KMS-11 (cell line): ENCODE data around the gene CGREF1.

Source experiments
- H2AFZ ChIP-seq: fragments of 200-600 bp; sonication (generic); 2 replicates; pipeline ENCODE4 v1.6.1; 2016; ENCODE audit warnings: antibody characterized with exemption, mixed run types, low read depth
- H3K27ac ChIP-seq: fragments of 200-600 bp; sonication (generic); 2 replicates; pipeline ENCODE4 v1.6.1; 2016; ENCODE audit warnings: mild to moderate bottlenecking, mixed run types
- H3K27me3 ChIP-seq: fragments of 200-600 bp; sonication (generic); 2 replicates; pipeline ENCODE4 v1.6.1; 2017; ENCODE audit warnings: mild to moderate bottlenecking, low read depth, mixed run types, moderate library complexity; ENCODE audit not compliant: insufficient read depth
- H3K36me3 ChIP-seq: fragments of 200-600 bp; sonication (generic); 2 replicates; pipeline ENCODE4 v1.6.1; 2017; ENCODE audit warnings: mild to moderate bottlenecking, mixed run types; ENCODE audit not compliant: insufficient read depth
- H3K4me1 ChIP-seq: fragments of 200-600 bp; sonication (generic); 2 replicates; pipeline ENCODE4 v1.6.1; 2016; ENCODE audit warnings: mild to moderate bottlenecking, low read depth, mixed run types; ENCODE audit not compliant: poor library complexity, severe bottlenecking
- H3K4me2 ChIP-seq: fragments of 200-600 bp; sonication (generic); 2 replicates; pipeline ENCODE4 v1.7.0; 2016; ENCODE audit warnings: mild to moderate bottlenecking, mixed run types
- H3K4me3 ChIP-seq: fragments of 200-600 bp; sonication (generic); IDR thresholded peaks from 2 replicates; pipeline ENCODE4 v1.6.1; 2017; ENCODE audit warnings: low read depth, low read length, mixed read lengths; ENCODE audit not compliant: insufficient read depth
- H3K79me2 ChIP-seq: fragments of 200-600 bp; sonication (generic); 2 replicates; pipeline ENCODE4 v1.6.1; 2016; ENCODE audit warnings: low read depth, mixed run types; ENCODE audit not compliant: insufficient read depth
- H3K9ac ChIP-seq: fragments of 200-600 bp; sonication (generic); 2 replicates; pipeline ENCODE4 v1.6.1; 2016; ENCODE audit warnings: mild to moderate bottlenecking, mixed run types
- H4K20me1 ChIP-seq: fragments of 200-600 bp; sonication (generic); 2 replicates; pipeline ENCODE4 v1.6.1; 2016; ENCODE audit warnings: mild to moderate bottlenecking, mixed run types; ENCODE audit not compliant: insufficient read depth
- CTCF ChIP-seq: fragments of 200-600 bp; sonication (generic); conservative IDR thresholded peaks from 2 replicates; pipeline ENCODE4 v1.6.1; 2017; ENCODE audit warnings: low read depth, mild to moderate bottlenecking, antibody characterized with exemption, low read length, moderate library complexity, mixed read lengths

CGREF1 gene

GRCh38 chr2:27087823-27088410, 31.0 kb downstream of the CGREF1 start:
- no peak overlapping the region for H3K4me3 ChIP-seq
- H2AFZ ChIP-seq: peak overlapping the region; percentile 83; the same call in 1 of the 2 replicates
- peak overlapping the region; percentile 75 for H3K4me2 ChIP-seq

GRCh38 chr2:27086724-27087593, 32.0 kb downstream of the CGREF1 start, which contains the start of gene KHK:
Gene KHK, plus strand, starts transcription at chr2:27086772. Its CDS starts 488 bp downstream, at chr2:27087260.
- Histone ChIP-seq H3K27me3 (no peaks in the 10 kb centered on the region), H4K20me1 (no peaks in the 10 kb centered on the region), H3K79me2 (no peaks in the 10 kb centered on the region), H3K9ac (peak within 1 kb of the TSS; percentile 76; the same call in 1 of the 2 replicates), H3K4me3 (peak within 1 kb of the TSS; percentile 82), H3K4me2 (peak within 1 kb of the TSS; percentile 75), H3K27ac (peak within 1 kb of the TSS; percentile 78), H2AFZ (peak within 1 kb of the TSS; percentile 90), H3K36me3 (no peaks in the 10 kb centered on the region), H3K4me1 (peaks cover 11% of the 10 kb centered on the region)
- no peak for TF ChIP-seq CTCF

More at GRCh38 chr2:27087823-27088410, 31.0 kb downstream of the CGREF1 start:
- H3K79me2 ChIP-seq: no peaks in the 10 kb centered on the region
- no peak overlapping the region; the same call in 1 of the 2 replicates for H3K27ac ChIP-seq
- H4K20me1 ChIP-seq: no peaks in the 10 kb centered on the region
- H3K36me3 ChIP-seq: no peaks in the 10 kb centered on the region
- H3K4me1 ChIP-seq: peaks cover 9% of the 10 kb centered on the region
- no peaks in the 10 kb centered on the region for H3K27me3 ChIP-seq
- peak overlapping the region; percentile 60; the same call in 1 of the 2 replicates for H3K9ac ChIP-seq
- no peak for TF ChIP-seq CTCF

- H3K36me3 ChIP-seq: no peaks in the 10 kb centered on the region
- no peaks in the 10 kb centered on the region for H3K79me2 ChIP-seq
- peaks cover 18% of the 10 kb centered on the region for H3K4me1 ChIP-seq
- peak overlapping the region; percentile 90 for H2AFZ ChIP-seq
- H3K4me3 ChIP-seq: peak overlapping the region; percentile 82
- peak; percentile 50 for TF ChIP-seq CTCF
- peak overlapping the region; percentile 76; the same call in 1 of the 2 replicates for H3K9ac ChIP-seq
- no peaks in the 10 kb centered on the region for H4K20me1 ChIP-seq
- no peaks in the 10 kb centered on the region for H3K27me3 ChIP-seq
- H3K4me2 ChIP-seq: peak overlapping the region; percentile 68
- H3K27ac ChIP-seq: peak overlapping the region; percentile 43
Observed at GRCh38 chr2:27086090-27086723, 32.7 kb downstream of the CGREF1 start.

- no peak for TF ChIP-seq CTCF
- Histone ChIP-seq H3K4me2 (peak overlapping the region; percentile 68), H3K27ac (no peak overlapping the region), H3K36me3 (no peaks in the 10 kb centered on the region), H2AFZ (peak overlapping the region; percentile 90), H4K20me1 (no peaks in the 10 kb centered on the region), H3K4me3 (peak overlapping the region; percentile 82), H3K9ac (peak overlapping the region; percentile 76; the same call in 1 of the 2 replicates), H3K79me2 (no peaks in the 10 kb centered on the region), H3K27me3 (no peaks in the 10 kb centered on the region), H3K4me1 (peaks cover 18% of the 10 kb centered on the region)
Observed at GRCh38 chr2:27085673-27086089, 33.2 kb downstream of the CGREF1 start.
